OCI-LY1 (cell line): ENCODE measurements around the gene S100A9.
"Not testable (repeated sequence)": the region's sequence is repeated elsewhere in the genome, so short reads cannot be mapped to it uniquely, and the experiment has no call there.

Source experiments
- CTCF ChIP-seq: fragments of 200-600 bp; sonication (generic), shearing (Covaris generic); IDR thresholded peaks from 2 replicates; pipeline ENCODE4 v1.5.1; 2017; ENCODE audit warnings: mild to moderate bottlenecking, antibody characterized with exemption, low read length, moderate library complexity, mixed read lengths
- EZH2 ChIP-seq: fragments of 200-600 bp; sonication (generic), shearing (Covaris generic); IDR thresholded peaks from 2 replicates; pipeline ENCODE4 v1.8.0; 2017; ENCODE audit warnings: borderline replicate concordance, mixed run types, mild to moderate bottlenecking, antibody characterized with exemption, low read length, moderate library complexity, mixed read lengths

GRCh38 chr1:153314388-153314787, 43.3 kb upstream of the S100A9 start:
- TF ChIP-seq CTCF, EZH2: not testable (repeated sequence)
